HEK293 (cell line): ENCODE measurements around the gene FCHO1.

Source experiments
- CTCF ChIA-PET: fragments of 350-600 bp; formaldehyde crosslinking; extraction: SDS; loops from one replicate; lab custom pipeline; 2021; ENCODE audit warnings: antibody characterized with exemption; lab: Yijun Ruan, JAX
- POLR2A ChIA-PET: fragments of 300-600 bp; formaldehyde crosslinking; extraction: SDS; loops from one replicate; lab custom pipeline; 2020; ENCODE audit warnings: antibody characterized with exemption, inconsistent platforms; lab: Yijun Ruan, JAX
- H3K27ac ChIP-seq: fragments of 200-500 bp; sonication (Bioruptor generic); 2 replicates; pipeline ENCODE4 v1.5.1; 2014; ENCODE audit warnings: low read depth, low read length, control low read depth, inconsistent platforms; ENCODE audit errors: extremely low read depth
- H3K36me3 ChIP-seq, 2 experiments: fragments of 200-500 bp in 1 of 2; sonication (Bioruptor generic) in 1 of 2; 1 replicate in 1 of 2; 2 replicates in 1 of 2; pipeline ENCODE4 v1.5.1; 2014 to 2017; ENCODE audit warnings: inconsistent platforms in 2 of 2, low read length in 2 of 2; ENCODE audit not compliant: control insufficient read depth in 2 of 2, insufficient read depth in 1 of 2
- H3K4me1 ChIP-seq: fragments of 200-500 bp; sonication (Bioruptor generic); 2 replicates; pipeline ENCODE4 v1.5.1; 2014; ENCODE audit warnings: mild to moderate bottlenecking, low read length, inconsistent platforms; ENCODE audit not compliant: control insufficient read depth, insufficient read depth
- H3K4me3 ChIP-seq: 2 replicates; pipeline ENCODE4 v1.5.1; 2011; ENCODE audit warnings: low read depth, mild to moderate bottlenecking, control low read depth, low read length, moderate library complexity
- H3K9me3 ChIP-seq: fragments of 200-500 bp; sonication (Bioruptor generic); 2 replicates; pipeline ENCODE4 v1.5.1; 2014; ENCODE audit warnings: low read depth, low read length, inconsistent platforms; ENCODE audit not compliant: control insufficient read depth, insufficient read depth
- BCL6B ChIP-seq: fragments of 450-650 bp; formaldehyde crosslinking; IDR thresholded peaks from 2 replicates; pipeline ENCODE4 v1.5.1; 2017; ENCODE audit warnings: missing biosample characterization, missing genetic modification characterization
- GLIS1 ChIP-seq: fragments of 450-650 bp; formaldehyde crosslinking; IDR thresholded peaks from 2 replicates; pipeline ENCODE4 v1.5.1; 2016; ENCODE audit warnings: missing biosample characterization, missing genetic modification characterization
- KLF8 ChIP-seq: fragments of 450-650 bp; formaldehyde crosslinking; IDR thresholded peaks from 2 replicates; pipeline ENCODE4 v1.5.1; 2016; ENCODE audit warnings: missing biosample characterization, missing genetic modification characterization
- PRDM2 ChIP-seq: fragments of 450-650 bp; formaldehyde crosslinking; IDR thresholded peaks from 2 replicates; pipeline ENCODE4 v1.5.1; 2016; ENCODE audit warnings: missing biosample characterization, missing genetic modification characterization, borderline replicate concordance
- ZNF138 ChIP-seq: fragments of 450-650 bp; formaldehyde crosslinking; IDR thresholded peaks from 2 replicates; pipeline ENCODE4 v1.5.1; 2016; ENCODE audit warnings: missing biosample characterization, missing genetic modification characterization, borderline replicate concordance
- ZNF157 ChIP-seq: fragments of 450-650 bp; formaldehyde crosslinking; IDR thresholded peaks from 2 replicates; pipeline ENCODE4 v1.5.1; 2016; ENCODE audit warnings: missing biosample characterization, missing genetic modification characterization
- ZNF280D ChIP-seq: fragments of 450-650 bp; formaldehyde crosslinking; IDR thresholded peaks from 2 replicates; pipeline ENCODE4 v1.5.1; 2016; ENCODE audit warnings: missing biosample characterization, missing genetic modification characterization
- ZNF302 ChIP-seq: fragments of 450-650 bp; formaldehyde crosslinking; IDR thresholded peaks from 2 replicates; pipeline ENCODE4 v1.5.1; 2016; ENCODE audit warnings: missing biosample characterization, missing genetic modification characterization, low read depth
- ZNF639 ChIP-seq: fragments of 450-650 bp; formaldehyde crosslinking; IDR thresholded peaks from 2 replicates; pipeline ENCODE4 v1.5.1; 2016; ENCODE audit warnings: missing biosample characterization, missing genetic modification characterization
- ZNF768 ChIP-seq: fragments of 450-650 bp; formaldehyde crosslinking; IDR thresholded peaks from 2 replicates; pipeline ENCODE4 v1.5.1; 2018; ENCODE audit warnings: missing biosample characterization, mild to moderate bottlenecking, missing genetic modification characterization

FCHO1 gene

GRCh38 chr19:17824339-17824738 lies 73.1 kb downstream of the FCHO1 start:
- POLR2A ChIA-PET, result interaction anchor here (0.6 kb wide), 1 partner anchor 184 kb away, joined by 3 read pairs; the partner anchor contains the start of gene ARRDC2
- CTCF ChIA-PET, result interaction anchor here (0.6 kb wide), 1 partner anchor 48 kb away, joined by 4 read pairs; no protein-coding TSS in a partner anchor

GRCh38 chr19:17826508-17827056 lies 75.3 kb downstream of the FCHO1 start:
- POLR2A ChIA-PET, result interaction anchor here (1.1 kb wide), 1 partner anchor 33 kb away, joined by 5 read pairs; no protein-coding TSS in a partner anchor
- CTCF ChIA-PET, result no interaction called here
- H3K4me3 ChIP-seq, result no peak overlapping the region
- no peak overlapping the region for H3K27ac ChIP-seq
- H3K36me3 ChIP-seq, result no peaks in the 10 kb centered on the region
- H3K9me3 ChIP-seq, result no peaks in the 10 kb centered on the region
- H3K4me1 ChIP-seq, result no peaks in the 10 kb centered on the region
- TF ChIP-seq BCL6B (no peak), ZNF768 (tag by site-specific recombination) (0 out of 2 replicates have a peak, but pooled peaks have one; percentile 57), KLF8 (tag by site-specific recombination) (no peak), PRDM2 (tag by site-specific recombination) (no peak), ZNF280D (no peak)

More at GRCh38 chr19:17824339-17824738, 73.1 kb downstream of the FCHO1 start:
- H3K27ac ChIP-seq, result no peak overlapping the region
- no peaks in the 10 kb centered on the region for H3K9me3 ChIP-seq
- no peak overlapping the region for H3K4me3 ChIP-seq
- TF ChIP-seq ZNF138 (tag by site-specific recombination) (no peak), ZNF639 (tag by site-specific recombination) (no peak), ZNF157 (tag by site-specific recombination) (no peak), GLIS1 (tag by site-specific recombination) (peak; percentile 78), ZNF302 (no peak)
- TF ChIP-seq, all 188 proteins: peak for 1
- no peaks in the 10 kb centered on the region for H3K36me3 ChIP-seq
- H3K4me1 ChIP-seq, result no peaks in the 10 kb centered on the region
